AG10803 (cell line): ENCODE results near the gene MUCL1.

ENCODE experiments used
- DNase-seq: peaks from one replicate; pipeline ENCODE4 v3.0.0; 2010; ENCODE audit warnings: low read depth
- H3K4me3 ChIP-seq: 2 replicates; pipeline ENCODE4 v1.5.1; 2011; ENCODE audit warnings: mild to moderate bottlenecking, low read length, control low read depth
- TF ChIP-seq, protein P1 (sequence below): conservative IDR thresholded peaks from 2 replicates; pipeline ENCODE4 v1.5.1; 2011; ENCODE audit warnings: mild to moderate bottlenecking, low read length, control low read depth, inconsistent platforms

Gene MUCL1, protein sequence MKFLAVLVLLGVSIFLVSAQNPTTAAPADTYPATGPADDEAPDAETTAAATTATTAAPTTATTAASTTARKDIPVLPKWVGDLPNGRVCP

DNA sequence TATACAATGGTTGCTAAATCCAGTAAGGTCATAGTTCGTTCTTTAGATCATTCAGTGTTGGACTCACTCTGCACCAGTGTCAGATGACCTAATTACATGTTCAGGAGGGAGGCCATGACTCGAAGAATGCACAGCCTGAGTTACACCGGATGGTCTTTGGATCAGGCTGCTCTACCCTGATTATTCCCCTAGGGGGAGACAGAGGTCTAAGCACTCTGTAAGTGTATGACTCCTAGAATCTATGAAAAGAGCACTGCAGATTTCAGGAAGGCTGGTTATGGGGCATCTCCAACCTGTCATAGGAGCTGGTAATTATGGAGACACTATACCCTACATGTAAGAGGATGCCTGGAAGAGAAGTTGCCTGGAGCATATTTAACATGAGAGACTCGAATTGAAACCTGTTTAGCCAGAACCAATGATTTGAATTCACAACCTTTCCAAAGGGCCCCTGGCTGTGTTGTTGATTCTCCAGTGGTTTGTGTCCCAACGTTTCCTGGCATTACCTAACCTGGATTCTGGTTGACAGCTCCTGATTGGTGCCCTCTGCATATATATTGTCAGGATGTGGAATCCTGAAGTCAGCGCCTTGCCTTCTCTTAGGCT is at the start of gene MUCL1:
Gene MUCL1, plus strand, starts transcription at position 584 of the 606 bp plus-strand sequence. CDS start 67 bp downstream, outside the sequence.
- H3K4me3 ChIP-seq: no peak within 1 kb of the TSS
- TF ChIP-seq, protein P1, sequence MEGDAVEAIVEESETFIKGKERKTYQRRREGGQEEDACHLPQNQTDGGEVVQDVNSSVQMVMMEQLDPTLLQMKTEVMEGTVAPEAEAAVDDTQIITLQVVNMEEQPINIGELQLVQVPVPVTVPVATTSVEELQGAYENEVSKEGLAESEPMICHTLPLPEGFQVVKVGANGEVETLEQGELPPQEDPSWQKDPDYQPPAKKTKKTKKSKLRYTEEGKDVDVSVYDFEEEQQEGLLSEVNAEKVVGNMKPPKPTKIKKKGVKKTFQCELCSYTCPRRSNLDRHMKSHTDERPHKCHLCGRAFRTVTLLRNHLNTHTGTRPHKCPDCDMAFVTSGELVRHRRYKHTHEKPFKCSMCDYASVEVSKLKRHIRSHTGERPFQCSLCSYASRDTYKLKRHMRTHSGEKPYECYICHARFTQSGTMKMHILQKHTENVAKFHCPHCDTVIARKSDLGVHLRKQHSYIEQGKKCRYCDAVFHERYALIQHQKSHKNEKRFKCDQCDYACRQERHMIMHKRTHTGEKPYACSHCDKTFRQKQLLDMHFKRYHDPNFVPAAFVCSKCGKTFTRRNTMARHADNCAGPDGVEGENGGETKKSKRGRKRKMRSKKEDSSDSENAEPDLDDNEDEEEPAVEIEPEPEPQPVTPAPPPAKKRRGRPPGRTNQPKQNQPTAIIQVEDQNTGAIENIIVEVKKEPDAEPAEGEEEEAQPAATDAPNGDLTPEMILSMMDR: peak; percentile 93
- DNase-seq: peak; percentile 59

DNA sequence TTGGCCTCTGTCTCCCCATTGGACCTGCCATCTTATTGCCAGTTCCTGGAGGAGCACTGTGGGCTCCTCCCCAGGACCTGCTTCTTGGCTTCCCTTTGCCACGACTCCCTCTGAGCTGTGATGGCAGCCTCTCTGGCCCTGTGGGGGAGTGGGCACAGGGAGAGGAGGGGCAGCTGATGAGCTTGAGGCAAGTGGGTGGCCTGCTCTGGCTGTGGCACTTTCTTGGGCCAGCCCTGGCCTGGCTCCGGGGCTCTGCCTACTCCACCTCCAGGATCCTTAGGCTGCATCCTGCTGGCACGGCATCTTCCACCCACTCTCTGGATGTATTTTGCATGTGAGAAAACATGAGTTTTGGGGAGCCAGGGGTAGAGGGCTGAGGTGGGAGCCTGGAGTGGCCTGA is 32.6 kb upstream of the MUCL1 start:
- TF ChIP-seq, protein P1: no peak
- DNase-seq: no peak
- H3K4me3 ChIP-seq: no peak overlapping the region

DNA sequence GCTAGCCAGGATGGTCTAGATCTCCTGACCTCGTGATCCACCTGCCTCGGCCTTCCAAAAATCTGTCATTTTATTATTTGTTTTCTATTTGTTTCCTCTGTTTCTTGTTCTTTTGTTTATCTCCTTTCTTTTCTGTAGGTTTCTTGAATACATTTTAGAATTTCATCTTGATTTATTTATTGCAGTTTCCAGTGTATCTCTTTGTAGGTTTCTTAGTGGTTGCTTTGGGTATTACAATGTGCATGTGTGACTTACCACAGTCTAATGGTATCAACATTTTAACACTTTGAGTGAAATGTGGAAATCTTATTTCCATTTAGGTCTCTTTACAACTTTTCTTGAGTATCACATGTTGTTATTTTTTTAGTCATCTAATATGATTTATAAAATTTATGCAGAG is 29.9 kb upstream of the MUCL1 start:
- H3K4me3 ChIP-seq: no peak overlapping the region
- DNase-seq: no peak
- TF ChIP-seq, protein P1: 0 out of 2 replicates have a peak, but pooled peaks have one; percentile 15

DNA sequence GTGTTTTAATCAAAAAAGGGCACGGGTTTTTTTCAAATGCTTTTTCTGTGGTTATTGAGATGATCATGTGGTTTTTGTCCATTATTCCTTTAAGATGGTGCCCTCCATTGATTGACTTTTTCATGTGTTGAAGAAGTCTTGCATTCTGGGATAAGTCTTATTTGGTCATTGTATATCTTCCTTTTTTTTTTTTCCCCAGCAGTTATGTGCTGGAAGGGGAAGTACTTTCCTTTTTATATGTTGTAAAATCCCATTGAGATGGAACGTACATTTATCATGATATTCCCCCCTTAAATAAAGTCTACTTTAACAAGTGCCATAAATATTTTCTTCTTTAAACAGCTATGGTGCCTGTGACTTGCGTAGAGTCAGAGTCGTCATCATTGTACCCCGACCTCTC is 24.8 kb upstream of the MUCL1 start:
- no peak for DNase-seq
- no peak overlapping the region for H3K4me3 ChIP-seq
- TF ChIP-seq, protein P1: no peak

DNA sequence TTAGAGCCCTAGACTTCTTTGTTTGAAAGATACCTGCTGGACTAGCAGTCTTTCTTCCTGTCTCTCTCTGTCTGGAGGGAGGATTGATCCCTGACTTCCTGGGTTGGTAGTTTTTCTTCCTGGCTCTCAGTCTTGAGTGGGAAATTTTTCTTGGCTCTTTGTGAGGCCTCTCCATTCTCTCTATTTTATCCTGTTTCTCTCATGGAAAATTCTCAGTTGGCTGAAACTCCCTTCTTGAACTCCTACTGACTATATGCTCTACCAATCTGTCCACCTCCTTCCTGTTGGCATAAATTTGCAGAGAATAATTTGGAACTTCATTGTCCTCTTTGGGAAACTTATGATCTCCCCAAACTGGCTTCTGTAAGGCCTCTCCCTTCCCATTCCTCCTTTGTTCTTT is 24.1 kb upstream of the MUCL1 start:
- DNase-seq: no peak
- H3K4me3 ChIP-seq: no peak overlapping the region
- TF ChIP-seq, protein P1: no peak

DNA sequence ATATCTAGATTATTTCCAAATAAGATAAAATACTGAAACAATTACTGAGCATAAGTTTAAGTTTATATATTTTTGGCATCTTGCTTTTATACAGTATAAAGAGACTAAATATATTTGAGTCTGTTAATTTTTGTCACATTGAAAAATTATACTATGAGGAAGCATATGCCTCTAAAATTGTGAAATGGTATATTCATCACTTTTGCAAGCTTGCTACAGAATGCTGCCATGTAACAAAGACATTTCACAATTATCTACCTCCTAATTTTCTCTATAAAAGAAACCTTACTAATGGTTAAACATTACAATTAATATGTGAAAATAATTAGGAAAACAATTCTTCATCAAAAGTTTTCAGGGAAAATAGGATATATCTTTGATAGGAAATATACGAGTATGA is 22.7 kb upstream of the MUCL1 start:
- no peak for DNase-seq
- TF ChIP-seq, protein P1: no peak
- H3K4me3 ChIP-seq: no peak overlapping the region

DNA sequence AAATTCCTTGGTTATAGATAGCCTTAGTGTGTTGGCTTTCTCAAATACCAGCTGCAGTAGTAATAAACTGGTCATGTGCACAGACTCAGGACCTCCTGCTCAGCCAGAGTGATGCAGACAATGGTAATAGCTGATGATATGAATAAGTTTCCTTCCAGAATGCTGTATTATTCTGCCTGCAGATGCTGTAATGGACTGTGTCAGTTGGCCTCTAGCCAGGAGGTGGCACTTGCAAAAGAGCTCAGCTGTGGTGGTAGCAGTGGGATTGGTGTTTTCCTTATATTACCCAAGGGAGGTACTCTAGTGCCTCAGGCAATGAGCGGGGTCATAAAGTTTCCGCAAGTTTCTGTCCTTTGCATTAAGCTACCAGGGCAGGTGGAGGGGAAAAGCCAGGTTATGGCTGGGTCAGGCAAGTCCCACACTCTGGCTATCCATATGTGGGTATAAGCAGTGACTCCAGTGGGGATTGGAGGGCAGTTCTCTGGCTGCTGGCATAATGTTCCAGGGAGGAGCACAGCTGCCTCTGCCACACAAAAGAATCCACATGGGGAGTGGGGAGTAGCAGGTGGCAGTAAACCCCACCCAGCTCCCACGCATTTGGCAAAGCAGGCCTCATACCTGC is 14.0 kb upstream of the MUCL1 start:
- DNase-seq: no peak
- no peak overlapping the region for H3K4me3 ChIP-seq
- TF ChIP-seq, protein P1: no peak
